Liver (tissue), 9 donors: ENCODE data around the gene ASIC4. TPM values are rescaled to one million over a fixed set of nuclear protein-coding genes. Genes with fewer than 3 reads are reported as not detected.

Experiments used
- DNase-seq: peaks from one replicate; pipeline ENCODE4 v3.0.0-alpha.2; 2017; ENCODE audit warnings: low spot score
- H3K27ac ChIP-seq, 2 donors: one replicate each; pipeline ENCODE4 v1.7.0; 2013; ENCODE audit warnings: inconsistent platforms in 2 of 2, low read length in 2 of 2, control low read depth in 1 of 2, low read depth in 1 of 2, mild to moderate bottlenecking in 1 of 2
- H3K27me3 ChIP-seq, 4 donors: one replicate each; pipeline versions ENCODE4 v1.6.1 to v1.7.0; 2013; ENCODE audit warnings: low read length in 3 of 4, inconsistent platforms in 1 of 4, mild to moderate bottlenecking in 1 of 4, moderate library complexity in 1 of 4; ENCODE audit not compliant: control insufficient read depth in 4 of 4, insufficient read depth in 4 of 4
- H3K36me3 ChIP-seq, 4 donors: one replicate each; pipeline versions ENCODE4 v1.6.1 to v1.7.0; 2013; ENCODE audit warnings: low read length in 3 of 4, mild to moderate bottlenecking in 3 of 4, low read depth in 1 of 4, moderate library complexity in 1 of 4; ENCODE audit not compliant: control insufficient read depth in 4 of 4, insufficient read depth in 3 of 4
- H3K4me1 ChIP-seq, 4 donors: one replicate each; pipeline versions ENCODE4 v1.6.1 to v1.7.0; 2013; ENCODE audit warnings: low read length in 3 of 4, mild to moderate bottlenecking in 3 of 4, moderate library complexity in 1 of 4; ENCODE audit not compliant: control insufficient read depth in 4 of 4, insufficient read depth in 4 of 4
- H3K4me3 ChIP-seq, 3 donors: one replicate each; pipeline versions ENCODE4 v1.6.1 to v1.7.0; 2013; ENCODE audit warnings: low read length in 3 of 3, control low read depth in 1 of 3, low read depth in 1 of 3, mild to moderate bottlenecking in 1 of 3
- H3K9ac ChIP-seq, 2 donors: one replicate each; pipeline ENCODE4 v1.7.0; 2013; ENCODE audit warnings: low read length in 2 of 2, mild to moderate bottlenecking in 2 of 2, moderate library complexity in 2 of 2, control low read depth in 1 of 2, low read depth in 1 of 2
- H3K9me3 ChIP-seq, 4 donors: one replicate each; pipeline versions ENCODE4 v1.6.1 to v1.7.0; 2013; ENCODE audit warnings: low read length in 3 of 4; ENCODE audit not compliant: control insufficient read depth in 4 of 4
- ATF3 ChIP-seq: IDR thresholded peaks from 2 replicates; pipeline ENCODE4 v1.6.1; 2016; ENCODE audit warnings: antibody characterized with exemption
- CTCF ChIP-seq: fragments of 150-350 bp; IDR thresholded peaks from 2 replicates; pipeline ENCODE4 v1.5.1; 2017; ENCODE audit warnings: improper control_type of control experiment, low read depth, low read length; ENCODE audit not compliant: missing input control
- EGR1 ChIP-seq, 2 donors: IDR thresholded peaks; 2 replicates each; pipeline ENCODE4 v1.6.1; 2016 to 2018; ENCODE audit warnings: antibody characterized with exemption in 2 of 2, low read depth in 2 of 2
- FOXA1 ChIP-seq: IDR thresholded peaks from 2 replicates; pipeline ENCODE4 v1.6.1; 2016; ENCODE audit warnings: antibody characterized with exemption
- FOXA2 ChIP-seq: IDR thresholded peaks from 2 replicates; pipeline ENCODE4 v1.6.1; 2016; ENCODE audit warnings: antibody characterized with exemption
- GABPA ChIP-seq, 2 donors: IDR thresholded peaks in 1 of 2; conservative IDR thresholded peaks in 1 of 2; 2 replicates each; pipeline ENCODE4 v1.6.1; 2016; ENCODE audit warnings: antibody characterized with exemption in 2 of 2, mild to moderate bottlenecking in 1 of 2, moderate library complexity in 1 of 2
- HNF4A ChIP-seq, 2 donors: conservative IDR thresholded peaks; 2 replicates each; pipeline ENCODE4 v1.6.1; 2016; ENCODE audit warnings: antibody characterized with exemption in 2 of 2, mild to moderate bottlenecking in 2 of 2
- HNF4G ChIP-seq: IDR thresholded peaks from 2 replicates; pipeline ENCODE4 v1.6.1; 2016; ENCODE audit warnings: antibody characterized with exemption
- JUND ChIP-seq, 2 donors: IDR thresholded peaks; 2 replicates each; pipeline ENCODE4 v1.6.1; 2016; ENCODE audit warnings: antibody characterized with exemption in 2 of 2
- MAX ChIP-seq: IDR thresholded peaks from 2 replicates; pipeline ENCODE4 v1.6.1; 2016; ENCODE audit warnings: antibody characterized with exemption
- NR2F2 ChIP-seq: IDR thresholded peaks from 2 replicates; pipeline ENCODE4 v1.6.1; 2016; ENCODE audit warnings: antibody characterized with exemption
- RAD21 ChIP-seq, 2 donors: IDR thresholded peaks; 2 replicates each; pipeline ENCODE4 v1.6.1; 2016; ENCODE audit warnings: antibody characterized with exemption in 2 of 2, mild to moderate bottlenecking in 2 of 2
- REST ChIP-seq: IDR thresholded peaks from 2 replicates; pipeline ENCODE4 v1.6.1; 2016; ENCODE audit warnings: antibody characterized with exemption, mild to moderate bottlenecking
- RXRA ChIP-seq, 2 donors: IDR thresholded peaks; 2 replicates each; pipeline ENCODE4 v1.6.1; 2017 to 2018; ENCODE audit warnings: antibody characterized with exemption in 2 of 2, mild to moderate bottlenecking in 1 of 2
- SP1 ChIP-seq: IDR thresholded peaks from 2 replicates; pipeline ENCODE4 v1.6.1; 2018; ENCODE audit warnings: antibody characterized with exemption, mild to moderate bottlenecking
- TAF1 ChIP-seq: conservative IDR thresholded peaks from 2 replicates; pipeline ENCODE4 v1.6.1; 2016; ENCODE audit warnings: antibody characterized with exemption, mild to moderate bottlenecking
- YY1 ChIP-seq: IDR thresholded peaks from 2 replicates; pipeline ENCODE4 v1.6.1; 2016; ENCODE audit warnings: antibody characterized with exemption, mild to moderate bottlenecking
- ZBTB33 ChIP-seq: IDR thresholded peaks from 2 replicates; pipeline ENCODE4 v1.6.1; 2016; ENCODE audit warnings: antibody characterized with exemption
- WGBS: extraction: QIAGEN DNeasy Blood & Tissue Kit; methylation state at CpG from one replicate; pipeline ENCODE4 v1.1.7; 2013; 5-methylcytosine and 5-hydroxymethylcytosine counted together
- polyA plus RNA-seq, 2 donors: library from polyadenylated mRNA; stranded (reverse) in 1 of 2; unstranded in 1 of 2; fragments of 200-250 nt in 1 of 2; fragments of >200 nt in 1 of 2; fragmentation: Nextera tagmentation in 1 of 2; extraction: Ambion mirVana in 1 of 2; gene quantifications; one replicate each; pipeline versions ENCODE4 v1.2.1 to v1.2.3, GENCODE V29; 2013 to 2015
- total RNA-seq, 2 donors: library from RNA; depleted of rRNA; stranded (reverse); fragments of >200 nt; gene quantifications; one replicate each; pipeline ENCODE4 v1.2.3, GENCODE V29; 2014
- donor health status: healthy.
- donor health status: healthy.
- donor health status: healthy.
- donor health status: healthy.
- donor health status: healthy.

The ASIC4 gene
- total and polyA plus RNA-seq, 4 donors = 0.08 to 1.5 TPM; not detected in 2

- 42% methylated on average over 8 of the region's 8 CpGs for WGBS
- no peak for TF ChIP-seq FOXA1
- peak; percentile 32 for TF ChIP-seq CTCF
- H3K9me3 ChIP-seq = no peaks in the 10 kb centered on the region
- no peak overlapping the region for H3K4me3 ChIP-seq
- peaks cover 0 to 6% (median 0%) of the 10 kb centered on the region in 4 donors for H3K36me3 ChIP-seq
- no peaks in the 10 kb centered on the region for H3K4me1 ChIP-seq
- no peak overlapping the region for H3K27ac ChIP-seq
- H3K27me3 ChIP-seq = no peaks in the 10 kb centered on the region
- DNase-seq = no peak
- H3K9ac ChIP-seq = no peak overlapping the region
Measured at GRCh38 chr2:219560037-219560892, 46.0 kb downstream of the ASIC4 start.

- Histone ChIP-seq H3K36me3 (peaks cover 0 to 6% (median 0%) of the 10 kb centered on the region in 4 donors), H3K4me3 (no peak overlapping the region), H3K27me3 (no peaks in the 10 kb centered on the region), H3K9ac (no peak overlapping the region), H3K9me3 (no peaks in the 10 kb centered on the region), H3K4me1 (no peaks in the 10 kb centered on the region), H3K27ac (no peak overlapping the region)
- 91% methylated on average over 3 of the region's 3 CpGs for WGBS
- TF ChIP-seq JUND (IDR thresholded peaks at IDR 0.05) = no peak
- no peak for TF ChIP-seq ATF3
- no peak for TF ChIP-seq REST
- no peak for TF ChIP-seq GABPA (IDR thresholded peaks at IDR 0.05 in 1 of 2, conservative IDR thresholded peaks at IDR 0.05 in 1 of 2)
- TF ChIP-seq ZBTB33 = no peak
- no peak for TF ChIP-seq CTCF
- TF ChIP-seq NR2F2 = no peak
- no peak for TF ChIP-seq YY1
- no peak for TF ChIP-seq MAX
- no peak for TF ChIP-seq RXRA (IDR thresholded peaks at IDR 0.05)
- TF ChIP-seq HNF4A (conservative IDR thresholded peaks at IDR 0.05) = no peak
- no peak for TF ChIP-seq EGR1 (IDR thresholded peaks at IDR 0.05; ENCODE audit: low read depth in 2 of 2)
- TF ChIP-seq SP1 = no peak
- no peak for TF ChIP-seq FOXA1
- TF ChIP-seq RAD21 (IDR thresholded peaks at IDR 0.05) = no peak
- TF ChIP-seq FOXA2 = no peak
- no peak for TF ChIP-seq TAF1
- TF ChIP-seq HNF4G = no peak
- DNase-seq = no peak
Measured at GRCh38 chr2:219560893-219561178, 46.6 kb downstream of the ASIC4 start.
